Measurements from ENCODE around the gene PRKCI. TPM values are rescaled to one million over a fixed set of nuclear protein-coding genes. Genes with fewer than 3 reads are reported as not detected.
"Not testable (repeated sequence)": the region's sequence is repeated elsewhere in the genome, so short reads cannot be mapped to it uniquely, and the experiment has no call there.

Gene PRKCI
- total RNA-seq, 4 donors from 2014 or later, result 28.2 to 54.2 (median 34.3) TPM

DNA sequence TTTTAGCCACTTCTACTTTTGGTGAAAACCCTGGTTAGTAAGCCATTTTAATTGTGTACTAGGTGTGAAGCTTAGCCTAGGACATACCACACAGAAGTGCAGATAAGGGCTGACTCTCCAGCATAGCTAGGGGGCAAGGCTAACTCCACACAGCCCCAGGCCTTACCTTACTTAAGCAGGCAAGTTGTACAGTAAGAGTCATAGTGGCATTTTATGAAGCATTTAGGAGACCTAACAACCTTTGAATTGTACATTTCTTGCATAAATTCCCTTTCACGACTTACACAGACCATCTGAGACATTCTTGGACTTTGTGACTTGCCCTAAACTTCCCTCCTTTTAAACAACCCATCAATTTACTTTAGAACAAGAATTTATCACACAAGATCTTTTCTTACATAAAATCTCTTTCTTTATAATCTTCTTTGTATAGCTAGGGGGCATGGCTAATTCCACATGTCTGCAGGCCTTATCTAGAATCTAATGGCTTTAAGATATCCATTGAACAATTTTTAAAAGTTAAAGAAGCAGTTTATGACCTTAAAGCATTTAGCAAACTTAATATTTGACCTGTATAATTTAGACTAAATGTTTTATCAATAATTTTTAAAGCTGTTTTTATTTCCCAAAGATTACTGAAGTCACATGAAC, 116.6 kb downstream of the PRKCI start:
- Histone ChIP-seq H3K4me3 (no peak overlapping the region), H3K9me3 (no peaks in the 10 kb centered on the region), H3K27ac (no peak overlapping the region), H3K36me3 (no peaks in the 10 kb centered on the region), H3K27me3 (no peaks in the 10 kb centered on the region), H3K4me1 (peaks cover 0 to 6% (median 0%) of the 10 kb centered on the region in 4 donors)
- DNase-seq (ENCODE audit: low spot score in 2 of 2), result no peak
- TF ChIP-seq POLR2A (IDR thresholded peaks at IDR 0.05), result no peak
- no peak for TF ChIP-seq EP300 (IDR thresholded peaks at IDR 0.05)
- TF ChIP-seq, protein P1, sequence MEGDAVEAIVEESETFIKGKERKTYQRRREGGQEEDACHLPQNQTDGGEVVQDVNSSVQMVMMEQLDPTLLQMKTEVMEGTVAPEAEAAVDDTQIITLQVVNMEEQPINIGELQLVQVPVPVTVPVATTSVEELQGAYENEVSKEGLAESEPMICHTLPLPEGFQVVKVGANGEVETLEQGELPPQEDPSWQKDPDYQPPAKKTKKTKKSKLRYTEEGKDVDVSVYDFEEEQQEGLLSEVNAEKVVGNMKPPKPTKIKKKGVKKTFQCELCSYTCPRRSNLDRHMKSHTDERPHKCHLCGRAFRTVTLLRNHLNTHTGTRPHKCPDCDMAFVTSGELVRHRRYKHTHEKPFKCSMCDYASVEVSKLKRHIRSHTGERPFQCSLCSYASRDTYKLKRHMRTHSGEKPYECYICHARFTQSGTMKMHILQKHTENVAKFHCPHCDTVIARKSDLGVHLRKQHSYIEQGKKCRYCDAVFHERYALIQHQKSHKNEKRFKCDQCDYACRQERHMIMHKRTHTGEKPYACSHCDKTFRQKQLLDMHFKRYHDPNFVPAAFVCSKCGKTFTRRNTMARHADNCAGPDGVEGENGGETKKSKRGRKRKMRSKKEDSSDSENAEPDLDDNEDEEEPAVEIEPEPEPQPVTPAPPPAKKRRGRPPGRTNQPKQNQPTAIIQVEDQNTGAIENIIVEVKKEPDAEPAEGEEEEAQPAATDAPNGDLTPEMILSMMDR (IDR thresholded peaks at IDR 0.05), result no peak
- WGBS, 2 donors, result 90 to 91% methylated on average over 1 of the region's 1 CpG

DNA sequence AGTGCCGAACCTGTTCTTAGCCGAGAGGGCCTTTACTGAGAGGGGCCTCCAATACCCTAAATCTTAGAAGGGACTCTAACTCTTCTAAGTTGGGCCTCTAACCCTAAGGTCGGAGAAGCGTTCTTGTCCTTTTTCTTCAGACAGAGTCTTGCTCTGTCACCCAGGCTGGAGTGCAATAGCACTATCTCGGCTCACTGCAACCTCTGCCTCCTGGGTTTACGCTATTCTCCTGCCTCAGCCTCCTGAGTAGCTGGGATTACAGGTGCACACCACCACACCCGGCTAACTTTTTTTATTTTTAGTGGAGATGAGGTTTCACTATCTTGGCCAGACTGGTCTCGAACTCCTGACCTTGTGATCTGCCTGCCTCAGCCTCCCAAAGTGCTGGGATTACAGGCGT, 120.0 kb downstream of the PRKCI start:
- H3K27ac ChIP-seq; H3K9me3 ChIP-seq; H3K27me3 ChIP-seq; H3K4me3 ChIP-seq; H3K36me3 ChIP-seq; DNase-seq (ENCODE audit: low spot score in 2 of 2); H3K4me1 ChIP-seq: not testable (repeated sequence)
- WGBS, 2 donors, result 90 to 93% methylated on average over 9 of the region's 9 CpGs

DNA sequence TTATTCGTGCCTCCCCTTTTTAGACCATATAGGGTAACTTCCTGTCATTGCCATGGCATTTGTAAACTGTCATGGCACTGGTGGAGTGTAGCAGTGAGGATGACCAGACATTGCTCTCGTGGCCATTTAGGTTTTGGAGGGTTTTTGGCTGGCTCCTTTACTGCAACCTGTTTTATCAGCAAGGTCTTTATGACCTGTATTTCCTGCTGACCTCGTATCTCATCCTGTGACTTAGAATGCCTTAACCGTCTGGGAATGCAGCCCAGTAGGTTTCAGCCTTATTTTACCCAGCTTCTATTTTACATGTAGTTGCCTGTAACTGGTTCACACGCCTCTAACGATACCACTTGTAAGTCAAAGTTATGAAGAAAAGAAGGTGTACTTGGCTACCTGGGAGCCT, 121.6 kb downstream of the PRKCI start:
- not testable (repeated sequence) for H3K27me3 ChIP-seq; H3K36me3 ChIP-seq; H3K4me1 ChIP-seq; H3K9me3 ChIP-seq; DNase-seq (ENCODE audit: low spot score in 2 of 2); H3K27ac ChIP-seq; H3K4me3 ChIP-seq
- WGBS, 2 donors, result 70 to 74% methylated on average over 6 of the region's 6 CpGs

DNA sequence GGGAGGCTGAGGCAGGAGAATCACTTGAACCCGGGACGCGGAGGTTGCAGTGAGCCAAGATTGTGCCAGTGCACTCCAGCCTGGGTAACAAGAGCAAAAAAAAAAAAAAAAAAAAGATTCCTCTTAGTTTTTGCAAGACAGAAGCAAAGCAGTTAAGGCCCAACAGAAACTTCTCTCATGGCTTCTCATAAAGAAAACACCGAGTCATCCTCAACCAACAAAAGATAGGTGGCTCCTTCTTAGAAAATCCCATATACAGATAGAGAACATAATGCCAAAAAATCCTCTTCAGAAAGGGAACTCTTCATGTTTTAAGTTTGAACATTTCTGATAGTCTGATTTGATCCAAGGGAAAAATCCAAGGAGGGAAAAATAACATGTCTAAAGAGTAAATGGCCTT, 122.7 kb downstream of the PRKCI start:
- Histone ChIP-seq H3K9me3 (no peaks in the 10 kb centered on the region), H3K27ac (no peak overlapping the region), H3K4me1 (peaks cover 0 to 6% (median 0%) of the 10 kb centered on the region in 4 donors), H3K4me3 (no peak overlapping the region), H3K27me3 (no peaks in the 10 kb centered on the region), H3K36me3 (no peaks in the 10 kb centered on the region)
- 94 to 96% methylated on average over 4 of the region's 4 CpGs for whole genome bisulfite sequencing, 2 donors
- DNase-seq (ENCODE audit: low spot score in 2 of 2), result no peak
- TF ChIP-seq EP300 (IDR thresholded peaks at IDR 0.05), result no peak

DNA sequence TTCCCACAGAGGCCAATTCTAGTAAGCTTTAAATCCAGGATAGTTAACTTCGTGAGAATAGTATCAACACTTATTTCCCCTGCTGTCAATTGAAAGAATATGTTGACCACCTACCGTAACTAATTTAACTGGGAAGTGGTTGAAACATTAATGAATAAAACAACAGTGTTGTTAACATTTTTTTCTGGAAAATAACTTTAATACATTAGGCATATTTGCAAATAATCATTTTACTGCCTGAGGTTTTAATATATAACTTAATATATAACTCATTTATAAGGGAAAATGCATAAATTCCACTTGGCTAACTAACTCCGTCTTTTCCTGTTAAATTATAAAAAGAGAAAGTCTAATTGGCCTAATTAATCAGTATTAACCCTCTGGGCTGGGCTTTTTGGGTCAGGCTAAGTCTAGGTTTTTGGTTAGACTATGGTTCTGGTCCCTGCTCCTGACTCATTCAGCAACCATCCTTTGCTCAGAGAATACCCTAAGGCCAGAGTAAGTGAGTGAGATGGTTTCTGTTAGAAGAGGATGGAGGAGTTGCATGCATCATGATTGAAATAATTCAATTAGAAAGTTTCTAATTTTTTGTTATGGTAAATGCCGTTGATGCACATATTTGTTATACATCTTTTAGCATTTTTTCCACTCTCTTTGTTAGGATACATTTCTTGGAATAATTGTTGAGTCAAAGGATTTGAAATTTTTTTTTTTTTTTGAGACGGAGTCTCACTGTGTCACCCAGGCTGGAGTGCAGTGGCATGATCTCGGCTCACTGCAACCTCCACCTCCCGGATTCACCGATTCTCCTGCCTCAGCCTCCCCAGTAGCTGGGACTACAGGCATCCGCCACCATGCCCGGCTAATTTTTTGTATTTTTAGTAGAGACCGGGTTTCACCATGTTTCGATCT, 124.5 kb downstream of the PRKCI start:
- WGBS, 2 donors, result 91 to 92% methylated on average over 12 of the region's 12 CpGs
- H3K4me1 ChIP-seq, result peaks cover 0 to 10% (median 0%) of the 10 kb centered on the region in 4 donors
- no peak overlapping the region for H3K27ac ChIP-seq
- no peaks in the 10 kb centered on the region for H3K9me3 ChIP-seq
- no peaks in the 10 kb centered on the region for H3K27me3 ChIP-seq
- TF ChIP-seq, protein P1 (IDR thresholded peaks at IDR 0.05), result no peak
- TF ChIP-seq POLR2A (IDR thresholded peaks at IDR 0.05), result no peak
- TF ChIP-seq EP300 (IDR thresholded peaks at IDR 0.05), result no peak
- no peak for DNase-seq (ENCODE audit: low spot score in 2 of 2)
- no peak overlapping the region for H3K4me3 ChIP-seq
- no peaks in the 10 kb centered on the region for H3K36me3 ChIP-seq

DNA sequence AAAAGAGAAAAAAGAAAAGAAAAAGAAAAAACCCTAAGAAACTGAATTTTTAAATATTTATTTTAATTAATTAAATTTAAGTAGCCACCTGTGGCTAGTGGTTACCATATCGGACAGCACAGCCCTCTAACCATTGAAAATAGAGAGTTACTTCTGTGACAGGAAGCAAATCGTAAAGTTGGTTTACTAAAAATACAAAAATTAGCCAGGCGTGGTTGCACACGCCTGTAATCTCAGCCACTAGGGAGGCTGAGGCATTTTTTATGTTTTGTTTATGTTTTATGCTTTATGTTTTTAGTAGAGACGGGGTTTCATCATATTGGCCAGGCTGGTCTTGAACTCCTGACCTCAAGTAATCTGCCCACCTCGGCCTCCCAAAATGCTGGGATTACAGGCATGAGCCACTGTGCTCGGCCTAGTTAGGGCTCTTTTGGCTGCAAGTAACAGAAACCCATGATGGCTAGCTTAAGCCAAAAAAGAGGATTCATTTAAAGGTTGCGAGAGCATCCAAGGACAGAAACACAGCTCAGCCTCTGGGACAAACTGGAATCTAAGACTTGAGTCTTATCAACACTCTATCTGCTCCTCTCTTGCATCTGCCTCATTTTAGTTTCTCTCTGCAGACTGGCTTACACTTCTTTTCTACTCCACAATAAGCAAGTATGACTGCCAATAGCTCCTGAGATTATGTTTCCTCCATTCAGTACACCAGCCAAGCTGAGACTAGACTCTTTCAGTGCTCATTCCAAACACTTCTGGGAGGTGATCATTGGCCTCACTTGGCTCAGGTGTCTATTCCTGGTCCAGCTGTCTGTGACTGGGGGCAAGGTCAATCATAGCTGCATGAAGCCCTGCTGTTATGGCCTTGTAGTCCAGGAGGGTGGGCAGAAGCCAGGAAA, 128.5 kb downstream of the PRKCI start:
- H3K36me3 ChIP-seq, result no peaks in the 10 kb centered on the region
- H3K9me3 ChIP-seq, result no peaks in the 10 kb centered on the region
- H3K27ac ChIP-seq, result peak overlapping the region in 1 of 4 donors; percentile 7
- no peak for DNase-seq (ENCODE audit: low spot score in 2 of 2)
- H3K27me3 ChIP-seq, result no peaks in the 10 kb centered on the region
- no peak overlapping the region for H3K4me3 ChIP-seq
- WGBS, 2 donors, result 63 to 67% methylated on average over 8 of the region's 8 CpGs
- peaks cover 0 to 16% (median 5%) of the 10 kb centered on the region in 4 donors for H3K4me1 ChIP-seq
- TF ChIP-seq, protein P1 (IDR thresholded peaks at IDR 0.05), result no peak
- TF ChIP-seq POLR2A (IDR thresholded peaks at IDR 0.05) (no peak), EP300 (IDR thresholded peaks at IDR 0.05) (no peak)
